HepG2 (cell line): Measurements from ENCODE around the gene MOK. TPM values are rescaled to one million over a fixed set of nuclear protein-coding genes. Genes with fewer than 3 reads are reported as not detected.
A peak's percentile ranks its signal among the peaks of the same experiment; 100 is the strongest.

Experiments
- AGO1 ChIP-seq: fragments of 200-400 bp; formaldehyde crosslinking; IDR thresholded peaks from 2 replicates; pipeline ENCODE4 v1.6.1; 2017; ENCODE audit warnings: mild to moderate bottlenecking, low read depth, low read length, moderate library complexity; ENCODE audit not compliant: poor library complexity, severe bottlenecking
- CBX5 ChIP-seq: sonication (generic); formaldehyde crosslinking; IDR thresholded peaks from 2 replicates; pipeline ENCODE4 v1.4.0; 2020; ENCODE audit warnings: missing genetic modification reagents, borderline replicate concordance
- HNF1A ChIP-seq, 2 experiments: sonication (generic) in 1 of 2; formaldehyde crosslinking in 1 of 2; IDR thresholded peaks; 2 replicates each; pipeline versions ENCODE4 v1.4.0 to v1.6.1; 2016 to 2020; ENCODE audit warnings: borderline replicate concordance in 1 of 2, low read depth in 1 of 2, mild to moderate bottlenecking in 1 of 2, missing genetic modification reagents in 1 of 2
- HNF1B ChIP-seq: sonication (generic); formaldehyde crosslinking; IDR thresholded peaks from 2 replicates; pipeline ENCODE4 v1.5.1; 2020; ENCODE audit warnings: mild to moderate bottlenecking, moderate library complexity, missing genetic modification reagents
- MYC ChIP-seq: sonication (generic); formaldehyde crosslinking; IDR thresholded peaks from 2 replicates; pipeline ENCODE4 v1.9.0; 2021; ENCODE audit warnings: missing genetic modification reagents, borderline replicate concordance
- PHF8 ChIP-seq: sonication (generic); formaldehyde crosslinking; IDR thresholded peaks from 2 replicates; pipeline ENCODE4 v1.5.0; 2020; ENCODE audit warnings: missing genetic modification reagents
- SRF ChIP-seq: IDR thresholded peaks from 2 replicates; pipeline ENCODE4 v1.6.1; 2011; ENCODE audit warnings: mild to moderate bottlenecking, low read depth, low read length, moderate library complexity
- ZMYM4 ChIP-seq: sonication (generic); formaldehyde crosslinking; IDR thresholded peaks from 2 replicates; pipeline ENCODE4 v1.8.1; 2023; ENCODE audit warnings: mild to moderate bottlenecking, missing genetic modification reagents
- ZNF24 ChIP-seq: fragments of 450-650 bp; IDR thresholded peaks from 2 replicates; pipeline ENCODE4 v1.6.1; 2017; ENCODE audit warnings: antibody characterized with exemption, mild to moderate bottlenecking
- ZNF251 ChIP-seq: sonication (generic); formaldehyde crosslinking; IDR thresholded peaks from 2 replicates; pipeline ENCODE4 v1.9.0; 2021; ENCODE audit warnings: mild to moderate bottlenecking, missing genetic modification reagents
- ZNF343 ChIP-seq: sonication (generic); formaldehyde crosslinking; IDR thresholded peaks from 2 replicates; pipeline ENCODE4 v1.4.0; 2020; ENCODE audit warnings: mild to moderate bottlenecking, missing genetic modification reagents
- ZNF768 ChIP-seq: sonication (generic); formaldehyde crosslinking; IDR thresholded peaks from 2 replicates; pipeline ENCODE4 v1.4.0; 2020; ENCODE audit warnings: missing genetic modification reagents
- polyA plus RNA-seq, 8 experiments: library from polyadenylated mRNA; depleted of rRNA in 3 of 8; stranded (reverse) in 7 of 8; unstranded in 1 of 8; fragments of >200 nt; fragmentation: Illumina TruSeq in 4 of 8; extraction: Trizol in 4 of 8; gene quantifications; 2 replicates each; pipeline versions ENCODE4 v1.2.1 to v1.2.3, GENCODE V29; 2011 to 2016; ENCODE audit warnings: low read depth in 4 of 8, missing spikeins in 1 of 8, mixed read lengths in 1 of 8; ENCODE audit not compliant: insufficient read depth in 1 of 8
- total RNA-seq, 5 experiments: library from RNA; depleted of rRNA; stranded (reverse); fragments of >200 nt; fragmentation: Illumina TruSeq; extraction: Trizol; gene quantifications; 2 replicates each; pipeline ENCODE4 v1.2.3, GENCODE V29; 2016; ENCODE audit warnings: low read depth in 1 of 5
- TF ChIP-seq, protein P1 (sequence below): sonication (generic); formaldehyde crosslinking; IDR thresholded peaks from 2 replicates; pipeline ENCODE4 v1.4.0; 2020; ENCODE audit warnings: low read depth, mild to moderate bottlenecking, missing genetic modification reagents
- TF ChIP-seq, protein P2 (sequence below): sonication (generic); formaldehyde crosslinking; IDR thresholded peaks from 2 replicates; pipeline ENCODE4 v1.9.0; 2021; ENCODE audit warnings: missing genetic modification reagents, mild to moderate bottlenecking, borderline replicate concordance

MOK gene
- total and polyA plus RNA-seq, 2 of the 13 experiments (the other 11 are each of a cell fraction or from before 2014, with no cell fraction given), result 15.3 to 16.9 TPM

DNA sequence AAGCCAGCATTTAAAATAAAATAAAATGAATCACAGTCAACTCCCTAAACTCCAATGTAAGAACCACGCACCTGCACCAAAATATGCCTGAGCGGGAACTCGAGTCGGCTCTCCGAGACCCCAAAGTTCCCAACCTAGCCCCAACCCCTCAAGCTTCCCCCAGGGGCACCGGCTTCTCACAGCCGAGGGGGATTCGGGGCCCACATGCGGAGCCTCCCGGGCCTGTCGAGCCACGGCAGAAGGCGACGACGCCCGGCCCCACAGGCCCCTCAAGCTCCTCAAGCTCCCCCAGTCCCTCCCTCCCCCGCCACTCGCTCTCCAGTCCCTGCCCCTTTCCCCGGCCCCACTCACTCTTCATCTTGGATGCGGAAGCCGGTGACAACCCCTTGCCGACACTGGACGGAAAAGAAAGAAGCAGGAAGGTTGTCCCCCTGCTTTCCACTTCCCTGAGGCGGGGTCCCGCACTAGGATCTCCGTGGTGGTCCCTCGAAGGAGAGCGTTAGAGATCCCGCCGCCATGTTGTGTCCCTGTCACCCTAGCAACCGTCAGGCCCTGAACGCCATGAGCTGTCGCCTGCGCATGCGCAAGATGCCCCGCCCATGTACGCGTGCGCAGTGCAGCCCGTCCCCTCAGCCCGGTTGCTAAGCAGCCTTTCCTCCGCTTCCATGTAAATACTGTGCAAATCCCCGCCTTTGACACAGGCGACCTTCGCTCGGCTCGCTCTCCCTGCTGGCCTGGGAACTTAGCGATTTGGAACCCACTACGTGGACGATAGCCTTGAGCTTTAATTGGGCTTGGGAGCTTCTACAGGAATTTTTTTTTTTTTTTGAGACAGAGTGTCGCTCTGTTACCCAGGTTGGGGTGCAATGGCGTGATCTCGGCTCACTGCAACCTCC is at the start of gene MOK (continued):
- TF ChIP-seq AGO1 (no peak), MYC (CRISPR knock-in tag) (peak; percentile 35; the same call in 1 of the 2 replicates), ZMYM4 (0 out of 2 replicates have a peak, but pooled peaks have one; percentile 19), ZNF251 (CRISPR knock-in tag) (0 out of 2 replicates have a peak, but pooled peaks have one; percentile 41), ZNF24 (no peak), HNF1B (no peak), ZNF768 (CRISPR knock-in tag) (no peak), SRF (no peak), CBX5 (CRISPR knock-in tag) (no peak), PHF8 (peak; percentile 57), ZNF343 (CRISPR knock-in tag) (0 out of 2 replicates have a peak, but pooled peaks have one; percentile 24), HNF1A (IDR thresholded peaks at IDR 0.05; ENCODE audit: low read depth) (no peak), HNF1A (CRISPR knock-in tag; IDR thresholded peaks at IDR 0.05; ENCODE audit: borderline replicate concordance) (no peak)
- TF ChIP-seq, protein P1, sequence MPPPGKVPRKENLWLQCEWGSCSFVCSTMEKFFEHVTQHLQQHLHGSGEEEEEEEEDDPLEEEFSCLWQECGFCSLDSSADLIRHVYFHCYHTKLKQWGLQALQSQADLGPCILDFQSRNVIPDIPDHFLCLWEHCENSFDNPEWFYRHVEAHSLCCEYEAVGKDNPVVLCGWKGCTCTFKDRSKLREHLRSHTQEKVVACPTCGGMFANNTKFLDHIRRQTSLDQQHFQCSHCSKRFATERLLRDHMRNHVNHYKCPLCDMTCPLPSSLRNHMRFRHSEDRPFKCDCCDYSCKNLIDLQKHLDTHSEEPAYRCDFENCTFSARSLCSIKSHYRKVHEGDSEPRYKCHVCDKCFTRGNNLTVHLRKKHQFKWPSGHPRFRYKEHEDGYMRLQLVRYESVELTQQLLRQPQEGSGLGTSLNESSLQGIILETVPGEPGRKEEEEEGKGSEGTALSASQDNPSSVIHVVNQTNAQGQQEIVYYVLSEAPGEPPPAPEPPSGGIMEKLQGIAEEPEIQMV (CRISPR knock-in tag), result no peak
- TF ChIP-seq, protein P2, sequence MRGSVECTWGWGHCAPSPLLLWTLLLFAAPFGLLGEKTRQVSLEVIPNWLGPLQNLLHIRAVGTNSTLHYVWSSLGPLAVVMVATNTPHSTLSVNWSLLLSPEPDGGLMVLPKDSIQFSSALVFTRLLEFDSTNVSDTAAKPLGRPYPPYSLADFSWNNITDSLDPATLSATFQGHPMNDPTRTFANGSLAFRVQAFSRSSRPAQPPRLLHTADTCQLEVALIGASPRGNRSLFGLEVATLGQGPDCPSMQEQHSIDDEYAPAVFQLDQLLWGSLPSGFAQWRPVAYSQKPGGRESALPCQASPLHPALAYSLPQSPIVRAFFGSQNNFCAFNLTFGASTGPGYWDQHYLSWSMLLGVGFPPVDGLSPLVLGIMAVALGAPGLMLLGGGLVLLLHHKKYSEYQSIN, result no peak
